ENCODE data around the gene NFE2L2.

- TF ChIP-seq NR3C1 (CRISPR knock-in tag; conservative IDR thresholded peaks at IDR 0.05; ENCODE audit: low read depth) (no peak), TEAD1 (CRISPR knock-in tag; IDR thresholded peaks at IDR 0.05) (no peak), HMGXB4 (CRISPR knock-in tag; IDR thresholded peaks at IDR 0.05) (no peak), CTCF (IDR thresholded peaks at IDR 0.05) (no peak), SP1 (CRISPR knock-in tag; conservative IDR thresholded peaks at IDR 0.05) (no peak), GABPB1 (CRISPR knock-in tag; IDR thresholded peaks at IDR 0.05) (no peak)
Measured at GRCh38 chr2:177262958-177263450, 1.5 kb downstream of the NFE2L2 start.
